HepG2 (cell line): ENCODE measurements around the gene METTL5. TPM values are rescaled to one million over a fixed set of nuclear protein-coding genes. Genes with fewer than 3 reads are reported as not detected.

Source experiments
- AGO2 ChIP-seq: fragments of 200-400 bp; formaldehyde crosslinking; optimal IDR thresholded peaks from 2 replicates; pipeline ENCODE3; 2017; ENCODE audit warnings: mild to moderate bottlenecking, low read depth, low read length, moderate library complexity
- ATF6 ChIP-seq: sonication (generic); formaldehyde crosslinking; conservative IDR thresholded peaks from 2 replicates; pipeline ENCODE4 v1.4.0; 2020; ENCODE audit warnings: missing genetic modification reagents
- ATF7-NPFF ChIP-seq: sonication (generic); formaldehyde crosslinking; IDR thresholded peaks from 2 replicates; pipeline ENCODE4 v1.8.1; 2023; ENCODE audit warnings: mild to moderate bottlenecking, low read depth, missing genetic modification reagents, moderate library complexity
- CBX5 ChIP-seq: sonication (generic); formaldehyde crosslinking; IDR thresholded peaks from 2 replicates; pipeline ENCODE4 v1.4.0; 2020; ENCODE audit warnings: missing genetic modification reagents, borderline replicate concordance
- ESRRA ChIP-seq: sonication (generic); formaldehyde crosslinking; IDR thresholded peaks from 2 replicates; pipeline ENCODE4 v1.5.1; 2020; ENCODE audit warnings: mild to moderate bottlenecking, low read depth, missing genetic modification reagents
- FOXO1 ChIP-seq: sonication (generic); formaldehyde crosslinking; IDR thresholded peaks from 2 replicates; pipeline ENCODE4 v1.4.0; 2020; ENCODE audit warnings: missing genetic modification reagents
- KLF9 ChIP-seq: IDR thresholded peaks from 2 replicates; pipeline ENCODE4 v1.6.1; 2016; ENCODE audit warnings: low read depth
- KMT2A ChIP-seq: sonication (generic); formaldehyde crosslinking; IDR thresholded peaks from 2 replicates; pipeline ENCODE4 v1.4.0; 2020; ENCODE audit warnings: missing genetic modification reagents
- MAX ChIP-seq: IDR thresholded peaks from 2 replicates; pipeline ENCODE4 v1.6.1; 2012; ENCODE audit warnings: inconsistent platforms
- NBN ChIP-seq: fragments of 450-650 bp; conservative IDR thresholded peaks from 2 replicates; pipeline ENCODE4 v1.6.1; 2017
- RBM22 ChIP-seq: fragments of 200-400 bp; formaldehyde crosslinking; optimal IDR thresholded peaks from 2 replicates; pipeline ENCODE3; 2017; ENCODE audit warnings: mild to moderate bottlenecking, low read length, moderate library complexity
- SRSF9 ChIP-seq: fragments of 200-400 bp; formaldehyde crosslinking; IDR thresholded peaks from 2 replicates; pipeline ENCODE4 v1.6.1; 2018; ENCODE audit warnings: borderline replicate concordance, mild to moderate bottlenecking, low read depth, low read length; ENCODE audit not compliant: insufficient read depth, poor library complexity, severe bottlenecking
- ZBTB10 ChIP-seq: sonication (generic); formaldehyde crosslinking; IDR thresholded peaks from 2 replicates; pipeline ENCODE4 v1.4.0; 2020; ENCODE audit warnings: missing genetic modification reagents, borderline replicate concordance
- ZBTB38 ChIP-seq: sonication (generic); formaldehyde crosslinking; IDR thresholded peaks from 2 replicates; pipeline ENCODE4 v1.5.1; 2020; ENCODE audit warnings: mild to moderate bottlenecking, missing genetic modification reagents
- ZNF235 ChIP-seq: sonication (generic); formaldehyde crosslinking; IDR thresholded peaks from 2 replicates; pipeline ENCODE4 v1.8.1; 2023; ENCODE audit warnings: mild to moderate bottlenecking, missing genetic modification reagents, borderline replicate concordance
- ZNF274 ChIP-seq: sonication (generic); formaldehyde crosslinking; IDR thresholded peaks from 2 replicates; pipeline ENCODE4 v1.5.1; 2020; ENCODE audit warnings: mild to moderate bottlenecking, missing genetic modification reagents
- ZNF276 ChIP-seq: sonication (generic); formaldehyde crosslinking; IDR thresholded peaks from 2 replicates; pipeline ENCODE4 v1.4.0; 2020; ENCODE audit warnings: mild to moderate bottlenecking, low read depth, missing genetic modification reagents
- ZNF335 ChIP-seq: sonication (generic); formaldehyde crosslinking; IDR thresholded peaks from 2 replicates; pipeline ENCODE4 v1.4.0; 2020; ENCODE audit warnings: missing genetic modification reagents
- ZNF547 ChIP-seq: sonication (generic); formaldehyde crosslinking; IDR thresholded peaks from 2 replicates; pipeline ENCODE4 v1.5.1; 2020; ENCODE audit warnings: mild to moderate bottlenecking, missing genetic modification reagents
- ZNF550 ChIP-seq: sonication (generic); formaldehyde crosslinking; IDR thresholded peaks from 2 replicates; pipeline ENCODE4 v1.4.0; 2020; ENCODE audit warnings: mild to moderate bottlenecking, missing genetic modification reagents, borderline replicate concordance
- ZNF816 ChIP-seq: sonication (generic); formaldehyde crosslinking; IDR thresholded peaks from 2 replicates; pipeline ENCODE4 v1.8.0; 2022; ENCODE audit warnings: missing genetic modification reagents, mild to moderate bottlenecking, borderline replicate concordance
- ZNF841 ChIP-seq: sonication (generic); formaldehyde crosslinking; IDR thresholded peaks from 2 replicates; pipeline ENCODE4 v1.8.1; 2023; ENCODE audit warnings: missing genetic modification reagents, borderline replicate concordance
- polyA plus RNA-seq, 8 experiments: library from polyadenylated mRNA; depleted of rRNA in 3 of 8; stranded (reverse) in 7 of 8; unstranded in 1 of 8; fragments of >200 nt; fragmentation: Illumina TruSeq in 4 of 8; extraction: Trizol in 4 of 8; gene quantifications; 2 replicates each; pipeline versions ENCODE4 v1.2.1 to v1.2.3, GENCODE V29; 2011 to 2016; ENCODE audit warnings: low read depth in 4 of 8, missing spikeins in 1 of 8, mixed read lengths in 1 of 8; ENCODE audit not compliant: insufficient read depth in 1 of 8
- total RNA-seq, 5 experiments: library from RNA; depleted of rRNA; stranded (reverse); fragments of >200 nt; fragmentation: Illumina TruSeq; extraction: Trizol; gene quantifications; 2 replicates each; pipeline ENCODE4 v1.2.3, GENCODE V29; 2016; ENCODE audit warnings: low read depth in 1 of 5

METTL5 gene
- total and polyA plus RNA-seq, 2 of the 13 experiments (the other 11 are each of a cell fraction or from before 2014, with no cell fraction given), result 50.7 to 95.1 TPM

GRCh38 chr2:169824373-169825333, at the start of gene METTL5 (continued):
- TF ChIP-seq ZNF335 (CRISPR knock-in tag) (peak; percentile 37; the same call in 1 of the 2 replicates), NBN (no peak), ZNF550 (CRISPR knock-in tag) (no peak), CBX5 (CRISPR knock-in tag) (peak; percentile 62; the same call in 1 of the 2 replicates), ATF6 (CRISPR knock-in tag) (no peak), FOXO1 (CRISPR knock-in tag) (peak; percentile 74), ZNF276 (CRISPR knock-in tag) (peak; percentile 84; the same call in 1 of the 2 replicates), ZNF274 (CRISPR knock-in tag) (peak; percentile 90), ATF7-NPFF (CRISPR knock-in tag) (peak; percentile 95), KMT2A (CRISPR knock-in tag) (peak; percentile 96), MAX (peak; percentile 97), KLF9 (no peak), RBM22 (no peak), ZNF841 (CRISPR knock-in tag) (no peak), ZBTB10 (CRISPR knock-in tag) (no peak), ZBTB38 (CRISPR knock-in tag) (peak; percentile 97), ESRRA (CRISPR knock-in tag) (peak; percentile 84), ZNF547 (CRISPR knock-in tag) (peak; percentile 99), SRSF9 (no peak), ZNF235 (CRISPR knock-in tag) (no peak), AGO2 (peak; percentile 67), ZNF816 (CRISPR knock-in tag) (peak; percentile 71; the same call in 1 of the 2 replicates)
